Esophagus squamous epithelium (tissue), 5 donors: Measurements from ENCODE around the gene CDO1. TPM values are rescaled to one million over a fixed set of nuclear protein-coding genes. Genes with fewer than 3 reads are reported as not detected.

Source experiments
- DNase-seq: peaks from one replicate; lab custom pipeline; 2025; lab: John Stamatoyannopoulos, UW
- H3K27ac ChIP-seq, 4 donors: fragments of 200-600 bp; sonication (generic); one replicate each; pipeline ENCODE4 v1.5.1; 2016 to 2019; ENCODE audit warnings: mild to moderate bottlenecking in 1 of 4
- H3K27me3 ChIP-seq, 4 donors: fragments of 200-600 bp; sonication (generic); 1 replicate in 3 of 4; 2 replicates in 1 of 4; pipeline versions ENCODE4 v1.5.1 to v1.6.0; 2017 to 2021; ENCODE audit warnings: antibody characterized with exemption in 1 of 4
- H3K36me3 ChIP-seq, 3 donors: fragments of 200-600 bp; sonication (generic); one replicate each; pipeline ENCODE4 v1.5.1; 2016 to 2019
- H3K4me1 ChIP-seq, 3 donors: fragments of 200-600 bp; sonication (generic); one replicate each; pipeline ENCODE4 v1.5.1; 2017 to 2019
- H3K4me3 ChIP-seq, 4 donors: fragments of 200-600 bp; sonication (generic); 1 replicate in 3 of 4; 2 replicates in 1 of 4; pipeline ENCODE4 v1.5.1; 2016 to 2019; ENCODE audit warnings: mild to moderate bottlenecking in 2 of 4, moderate library complexity in 1 of 4
- H3K9me3 ChIP-seq, 3 donors: fragments of 200-600 bp; sonication (generic); one replicate each; pipeline ENCODE4 v1.5.1; 2016 to 2019
- CTCF ChIP-seq, 6 experiments: fragments of 450-650 bp in 4 of 6; fragments of 200-600 bp in 2 of 6; sonication (generic) in 2 of 6; IDR thresholded peaks; one replicate each; pipeline ENCODE4 v1.5.1; 2016 to 2019; ENCODE audit warnings: antibody characterized with exemption in 6 of 6, mild to moderate bottlenecking in 4 of 6, moderate library complexity in 4 of 6
- POLR2A ChIP-seq, 4 donors: fragments of 450-650 bp; IDR thresholded peaks; one replicate each; pipeline ENCODE4 v1.6.1; 2017; ENCODE audit warnings: antibody characterized with exemption in 4 of 4, mild to moderate bottlenecking in 4 of 4, moderate library complexity in 3 of 4
- WGBS, 2 donors: methylation state at CpG; one replicate each; pipeline ENCODE4 v1.1.5; 2018; 5-methylcytosine and 5-hydroxymethylcytosine counted together
- intact Hi-C: fragments of 100-400 bp; cut with DNase I; formaldehyde crosslinking; loops from one replicate; pipeline ENCODE4 v1.15.0; 2022
- total RNA-seq, 4 donors: library from RNA; depleted of rRNA; stranded (reverse); fragments of >200 nt; gene quantifications; one replicate each; pipeline ENCODE4 v1.1.0, GENCODE V29; 2016
- donor health status: DM: yes; HTN: yes; CAD: no.

CDO1 gene
- total RNA-seq, 4 donors from 2014 or later, result 0.75 to 6.7 (median 5.7) TPM; not detected in 1

DNA sequence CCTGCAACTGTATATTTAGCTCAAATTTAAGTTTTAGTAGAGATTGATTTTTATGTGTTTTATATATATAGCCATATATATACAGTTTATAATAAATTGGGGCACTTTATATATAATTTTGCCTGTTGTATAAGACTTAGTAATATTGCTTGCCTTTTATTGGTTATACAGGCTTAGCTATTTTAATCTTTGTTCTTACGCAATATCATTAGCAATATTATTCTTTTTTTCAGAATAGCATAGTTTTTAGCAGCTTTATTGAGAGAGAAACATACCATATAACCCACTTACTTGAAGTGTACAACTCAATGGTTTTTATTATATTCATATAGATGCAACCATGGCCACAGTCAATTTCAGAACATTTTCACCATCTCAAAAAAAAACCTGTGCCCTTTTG, 28.0 kb downstream of the CDO1 start:
- H3K36me3 ChIP-seq, result no peaks in the 10 kb centered on the region
- intact Hi-C loops, result no loop called here
- 97 to 100% methylated on average over 1 of the region's 1 CpG for WGBS, 2 donors
- no peaks in the 10 kb centered on the region for H3K9me3 ChIP-seq
- no peaks in the 10 kb centered on the region for H3K4me1 ChIP-seq
- DNase-seq, result no peak
- no peak overlapping the region for H3K27ac ChIP-seq
- H3K27me3 ChIP-seq, result peaks cover 0 to 30% (median 0%) of the 10 kb centered on the region in 4 donors
- no peak overlapping the region for H3K4me3 ChIP-seq
- TF ChIP-seq POLR2A (IDR thresholded peaks at IDR 0.05), result no peak
- no peak for TF ChIP-seq CTCF (IDR thresholded peaks at IDR 0.05)

DNA sequence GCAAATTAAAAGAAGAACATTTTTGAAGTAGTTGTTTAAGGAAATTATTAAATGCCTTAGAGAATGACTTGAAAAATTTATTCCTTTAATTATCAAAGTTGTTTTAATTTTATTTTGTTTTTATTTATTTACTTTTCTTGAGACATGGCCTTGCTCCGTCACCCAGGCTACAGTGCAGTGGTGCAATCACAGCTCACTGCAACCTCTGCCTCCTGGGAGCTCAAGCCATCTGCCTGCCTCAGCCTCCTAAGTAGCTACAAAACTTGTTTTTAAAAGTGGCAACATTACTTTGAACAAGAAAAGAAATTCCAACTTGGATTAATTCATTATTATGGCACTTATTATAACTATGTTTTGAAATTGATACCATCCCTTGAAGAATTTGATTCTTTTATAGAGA, 29.0 kb downstream of the CDO1 start:
- no peak for DNase-seq
- Histone ChIP-seq H3K4me1 (no peaks in the 10 kb centered on the region), H3K9me3 (no peaks in the 10 kb centered on the region), H3K27me3 (peaks cover 0 to 30% (median 0%) of the 10 kb centered on the region in 4 donors), H3K4me3 (no peak overlapping the region), H3K36me3 (no peaks in the 10 kb centered on the region), H3K27ac (no peak overlapping the region)
- intact Hi-C loops, result no loop called here
- 35 to 42% methylated on average over 1 of the region's 1 CpG for whole genome bisulfite sequencing, 2 donors
- TF ChIP-seq CTCF (IDR thresholded peaks at IDR 0.05) (no peak), POLR2A (IDR thresholded peaks at IDR 0.05) (no peak)

- Histone ChIP-seq H3K27me3 (peaks cover 0 to 21% (median 0%) of the 10 kb centered on the region in 4 donors), H3K36me3 (no peaks in the 10 kb centered on the region), H3K9me3 (no peaks in the 10 kb centered on the region), H3K4me1 (no peaks in the 10 kb centered on the region), H3K4me3 (no peak overlapping the region), H3K27ac (no peak overlapping the region)
- TF ChIP-seq POLR2A (IDR thresholded peaks at IDR 0.05) (no peak), CTCF (IDR thresholded peaks at IDR 0.05) (no peak)
- intact Hi-C loops, result no loop called here
- WGBS, 2 donors, result 26 to 33% methylated on average over 6 of the region's 6 CpGs
- no peak for DNase-seq
These were observed 30.9 kb downstream of the CDO1 start for GRCh38 chr5:115785381-115786065.

DNA sequence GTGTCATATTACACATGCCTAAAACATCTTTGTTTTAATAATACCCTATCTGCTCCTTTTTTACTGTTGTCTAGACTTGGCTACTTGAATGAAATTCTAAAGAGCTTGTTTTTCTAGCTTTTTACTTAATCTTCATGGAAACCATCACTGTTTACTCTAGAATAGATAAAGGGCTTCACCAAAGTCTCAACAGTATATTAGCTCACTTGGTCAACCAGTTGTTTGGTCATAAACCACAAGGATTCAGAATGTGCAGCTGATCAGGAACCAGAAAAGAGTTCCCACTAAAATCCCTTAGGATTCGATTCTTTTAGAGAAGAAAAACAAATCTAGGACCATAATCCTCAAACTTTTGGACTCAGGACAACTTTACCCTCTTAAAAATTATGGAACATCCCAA, 38.0 kb downstream of the CDO1 start:
- H3K4me3 ChIP-seq, result no peak overlapping the region
- no peak overlapping the region for H3K27ac ChIP-seq
- TF ChIP-seq POLR2A (IDR thresholded peaks at IDR 0.05) (no peak), CTCF (IDR thresholded peaks at IDR 0.05) (no peak)
- H3K4me1 ChIP-seq, result no peaks in the 10 kb centered on the region
- WGBS, 2 donors, result 18 to 21% methylated on average over 1 of the region's 1 CpG
- no peaks in the 10 kb centered on the region for H3K9me3 ChIP-seq
- no peak for DNase-seq
- H3K36me3 ChIP-seq, result no peaks in the 10 kb centered on the region
- no peaks in the 10 kb centered on the region for H3K27me3 ChIP-seq
- intact Hi-C loops, result no loop called here

GRCh38 chr5:115776989-115777388, 39.5 kb downstream of the CDO1 start:
- H3K9me3 ChIP-seq, result no peaks in the 10 kb centered on the region
- no peaks in the 10 kb centered on the region for H3K4me1 ChIP-seq
- 76 to 85% methylated on average over 3 of the region's 3 CpGs for WGBS, 2 donors
- DNase-seq, result no peak
- intact Hi-C loops, result no loop called here
- no peak overlapping the region for H3K4me3 ChIP-seq
- H3K36me3 ChIP-seq, result no peaks in the 10 kb centered on the region
- H3K27me3 ChIP-seq, result no peaks in the 10 kb centered on the region
- TF ChIP-seq CTCF (IDR thresholded peaks at IDR 0.05) (no peak), POLR2A (IDR thresholded peaks at IDR 0.05) (no peak)
- no peak overlapping the region for H3K27ac ChIP-seq
